H1 (cell line): Measurements from ENCODE around the gene CCK. TPM values are rescaled to one million over a fixed set of nuclear protein-coding genes. Genes with fewer than 3 reads are reported as not detected.

Experiments
- CTCF ChIA-PET: fragments of 300-600 bp; sonication (Branson Sonifier 250); formaldehyde crosslinking; loops from one replicate; lab custom pipeline; 2021; ENCODE audit not compliant: partially characterized antibody; lab: Charles Lee
- POLR2A ChIA-PET: fragments of 300-600 bp; sonication (Branson Sonifier 250); formaldehyde crosslinking; loops from one replicate; lab custom pipeline; 2021; ENCODE audit warnings: inconsistent platforms; ENCODE audit not compliant: partially characterized antibody; lab: Charles Lee
- DNase-seq, 2 experiments: peaks; one replicate each; pipeline versions ENCODE4 v3.0.0 to v3.0.0-alpha.2; 2010 to 2022; ENCODE audit warnings: low spot score in 2 of 2, low read depth in 1 of 2, mixed read lengths in 1 of 2
- FAIRE-seq: peaks from 2 replicates; lab custom pipeline; 2011; peaks lifted over from hg19 to GRCh38; lab: Jason Lieb, UNC
- H2AFZ ChIP-seq: 2 replicates; pipeline ENCODE4 v1.8.1; 2012; ENCODE audit warnings: low read length, inconsistent platforms
- H2AK5ac ChIP-seq: 2 replicates; pipeline ENCODE4 v1.6.1; 2013; ENCODE audit warnings: low read depth, low read length
- H2BK120ac ChIP-seq: replicated peaks from 2 replicates; pipeline ENCODE3; 2013; ENCODE audit warnings: low read depth, low read length, inconsistent platforms
- H2BK12ac ChIP-seq: 2 replicates; pipeline ENCODE4 v1.6.1; 2013; ENCODE audit warnings: low read depth, low read length
- H2BK15ac ChIP-seq: 2 replicates; pipeline ENCODE4 v1.6.1; 2013; ENCODE audit warnings: low read length
- H2BK20ac ChIP-seq: 2 replicates; pipeline ENCODE4 v1.6.1; 2013; ENCODE audit warnings: low read length
- H2BK5ac ChIP-seq: 2 replicates; pipeline ENCODE4 v1.6.1; 2013; ENCODE audit warnings: low read depth, low read length
- H3K14ac ChIP-seq: 2 replicates; pipeline ENCODE4 v1.6.1; 2013; ENCODE audit warnings: inconsistent platforms; ENCODE audit not compliant: insufficient read length
- H3K18ac ChIP-seq: 2 replicates; pipeline ENCODE4 v1.6.1; 2013; ENCODE audit warnings: low read length; ENCODE audit errors: extremely low read depth
- H3K23ac ChIP-seq: 2 replicates; pipeline ENCODE4 v1.6.1; 2013; ENCODE audit warnings: inconsistent platforms; ENCODE audit not compliant: insufficient read length
- H3K23me2 ChIP-seq: 2 replicates; pipeline ENCODE4 v1.6.1; 2013; ENCODE audit warnings: low read depth, low read length
- H3K27ac ChIP-seq: 2 replicates; pipeline ENCODE4 v1.6.1; 2011; ENCODE audit warnings: low read depth, low read length, inconsistent platforms
- H3K27me3 ChIP-seq, 4 experiments: replicated peaks in 1 of 4; 1 replicate in 1 of 4; 2 replicates in 3 of 4; pipeline versions ENCODE4 v1.6.1 to v1.8.1; 2011 to 2013; ENCODE audit warnings: low read length in 3 of 4, mild to moderate bottlenecking in 3 of 4, inconsistent platforms in 2 of 4, mixed read lengths in 2 of 4, moderate library complexity in 1 of 4; ENCODE audit not compliant: control insufficient read depth in 3 of 4, insufficient read depth in 3 of 4; ENCODE audit errors: extremely low read depth in 1 of 4
- H3K36me3 ChIP-seq, 4 experiments: 2 replicates each; pipeline versions ENCODE4 v1.6.1 to v1.8.1; 2011 to 2013; ENCODE audit warnings: mild to moderate bottlenecking in 4 of 4, low read length in 3 of 4, moderate library complexity in 2 of 4, control low read depth in 1 of 4, inconsistent platforms in 1 of 4; ENCODE audit not compliant: insufficient read depth in 4 of 4, control insufficient read depth in 2 of 4
- H3K4ac ChIP-seq: replicated peaks from 2 replicates; pipeline ENCODE3; 2013; ENCODE audit warnings: low read length, low read depth, mixed read lengths, inconsistent platforms; ENCODE audit not compliant: insufficient read length
- H3K4me1 ChIP-seq, 4 experiments: replicated peaks in 1 of 4; 1 replicate in 1 of 4; 2 replicates in 3 of 4; pipeline versions ENCODE4 v1.6.1 to v1.8.1; 2011 to 2013; ENCODE audit warnings: low read length in 3 of 4, inconsistent platforms in 2 of 4, mixed read lengths in 1 of 4; ENCODE audit not compliant: insufficient read depth in 4 of 4, control insufficient read depth in 3 of 4
- H3K4me2 ChIP-seq, 2 experiments: 2 replicates each; pipeline versions ENCODE4 v1.6.1 to v1.8.1; 2011 to 2013; ENCODE audit warnings: low read depth in 2 of 2, low read length in 2 of 2, control low read depth in 1 of 2, inconsistent platforms in 1 of 2, mild to moderate bottlenecking in 1 of 2; ENCODE audit not compliant: insufficient read depth in 1 of 2
- H3K4me3 ChIP-seq, 4 experiments: fragments of 200-600, 300-600 bp in 1 of 4; sonication (generic), shearing (Covaris generic), sonication (Bioruptor Twin) in 1 of 4; 2 replicates each; pipeline versions ENCODE4 v1.5.1 to v1.8.1; 2011 to 2016; ENCODE audit warnings: low read length in 4 of 4, low read depth in 3 of 4, control low read depth in 2 of 4, inconsistent platforms in 2 of 4, mild to moderate bottlenecking in 2 of 4, mixed read lengths in 1 of 4, moderate library complexity in 1 of 4; ENCODE audit not compliant: insufficient read depth in 2 of 4; ENCODE audit errors: extremely low read depth in 1 of 4
- H3K56ac ChIP-seq: replicated peaks from 2 replicates; pipeline ENCODE3; 2013; ENCODE audit warnings: low read depth, mild to moderate bottlenecking, mixed read lengths, low read length, inconsistent platforms; ENCODE audit not compliant: insufficient read length
- H3K79me1 ChIP-seq: 2 replicates; pipeline ENCODE4 v1.6.1; 2013; ENCODE audit warnings: low read depth, low read length, control low read depth
- H3K79me2 ChIP-seq, 2 experiments: 2 replicates each; pipeline versions ENCODE4 v1.6.1 to v1.8.1; 2012 to 2013; ENCODE audit warnings: low read length in 2 of 2, mild to moderate bottlenecking in 2 of 2, inconsistent platforms in 1 of 2; ENCODE audit not compliant: insufficient read depth in 2 of 2, control insufficient read depth in 1 of 2
- H3K9ac ChIP-seq, 4 experiments: replicated peaks in 1 of 4; 1 replicate in 1 of 4; 2 replicates in 3 of 4; pipeline versions ENCODE4 v1.6.1 to v1.8.1; 2011 to 2013; ENCODE audit warnings: low read depth in 3 of 4, low read length in 3 of 4, control low read depth in 2 of 4, mild to moderate bottlenecking in 2 of 4, moderate library complexity in 2 of 4, inconsistent platforms in 1 of 4; ENCODE audit errors: extremely low read depth in 1 of 4
- H3K9me3 ChIP-seq, 2 experiments: 2 replicates each; pipeline versions ENCODE4 v1.6.1 to v1.8.1; 2012 to 2013; ENCODE audit warnings: mild to moderate bottlenecking in 2 of 2, moderate library complexity in 2 of 2, control low read depth in 1 of 2, inconsistent platforms in 1 of 2, low read depth in 1 of 2, low read length in 1 of 2, mixed read lengths in 1 of 2; ENCODE audit not compliant: insufficient read depth in 2 of 2
- H4K20me1 ChIP-seq, 2 experiments: replicated peaks in 1 of 2; 2 replicates each; pipeline versions ENCODE3 to v1.8.1; 2011 to 2013; ENCODE audit warnings: inconsistent platforms in 2 of 2, low read length in 2 of 2, mild to moderate bottlenecking in 1 of 2; ENCODE audit not compliant: insufficient read depth in 2 of 2, control insufficient read depth in 1 of 2
- H4K5ac ChIP-seq: 2 replicates; pipeline ENCODE4 v1.6.1; 2013; ENCODE audit warnings: low read length, low read depth, mixed read lengths, inconsistent platforms; ENCODE audit not compliant: insufficient read length
- H4K8ac ChIP-seq: 2 replicates; pipeline ENCODE4 v1.8.0; 2013; ENCODE audit warnings: mild to moderate bottlenecking, moderate library complexity, low read length, inconsistent platforms; ENCODE audit not compliant: insufficient read depth; ENCODE audit errors: extremely low read depth
- H4K91ac ChIP-seq: replicated peaks from 2 replicates; pipeline ENCODE3; 2013; ENCODE audit warnings: low read length, mixed read lengths, inconsistent platforms; ENCODE audit not compliant: insufficient read length
- CEBPB ChIP-seq: IDR thresholded peaks from 2 replicates; pipeline ENCODE4 v1.6.1; 2012; ENCODE audit warnings: low read depth, low read length
- CREB1 ChIP-seq: IDR thresholded peaks from 2 replicates; pipeline ENCODE4 v1.6.1; 2012; ENCODE audit warnings: inconsistent platforms
- GTF2F1 ChIP-seq: IDR thresholded peaks from 2 replicates; pipeline ENCODE4 v1.6.1; 2012; ENCODE audit warnings: low read depth, low read length, improper control_type of control experiment, borderline replicate concordance
- HDAC2 ChIP-seq, 2 experiments: fragments of 300-600 bp in 1 of 2; sonication (generic) in 1 of 2; IDR thresholded peaks; 2 replicates each; pipeline ENCODE4 v1.6.1; 2011 to 2012; ENCODE audit warnings: low read depth in 2 of 2, low read length in 2 of 2, mild to moderate bottlenecking in 2 of 2, moderate library complexity in 2 of 2, borderline replicate concordance in 1 of 2, inconsistent platforms in 1 of 2
- KDM1A ChIP-seq: fragments of 200-600, 300-600 bp; sonication (generic); IDR thresholded peaks from 2 replicates; pipeline ENCODE4 v1.7.1; 2016; ENCODE audit warnings: mild to moderate bottlenecking, low read length, borderline replicate concordance
- RBBP5 ChIP-seq: IDR thresholded peaks from 2 replicates; pipeline ENCODE4 v1.7.1; 2012; ENCODE audit warnings: low read depth, mild to moderate bottlenecking, inconsistent platforms, low read length, moderate library complexity, borderline replicate concordance
- SP2 ChIP-seq: IDR thresholded peaks from 2 replicates; pipeline ENCODE4 v1.6.1; 2012; ENCODE audit warnings: mild to moderate bottlenecking, low read length, inconsistent platforms
- WGBS, 2 experiments: shearing (Covaris generic) in 1 of 2; methylation state at CpG; one replicate each; pipeline versions ENCODE4 v1.1.6 to v1.1.7; 2013 to 2015; ENCODE audit warnings: low lambda C conversion rate in 2 of 2, mixed read lengths in 2 of 2, inconsistent platforms in 1 of 2, low coverage in 1 of 2, missing lambda C conversion rate in 1 of 2; ENCODE audit not compliant: insufficient replicate concordance in 2 of 2, insufficient coverage in 1 of 2, insufficient read length in 1 of 2; ENCODE audit errors: extremely low coverage in 1 of 2, missing lambda C conversion rate in 1 of 2; 5-methylcytosine and 5-hydroxymethylcytosine counted together
- polyA plus RNA-seq, 7 experiments: library from polyadenylated mRNA; depleted of rRNA in 3 of 7; stranded (reverse) in 5 of 7; unstranded in 2 of 7; fragments of >200 nt in 5 of 7; fragments of 200-250 nt in 2 of 7; gene quantifications; 1 replicate in 5 of 7; 2 replicates in 1 of 7; 4 replicates in 1 of 7; pipeline versions ENCODE4 v1.2.1 to v1.2.3, GENCODE V29; 2011 to 2013; ENCODE audit warnings: missing spikeins in 2 of 7, mixed read lengths in 2 of 7
- total RNA-seq: library from RNA; stranded (reverse); fragmentation: NEBNext Ultra II Directional; extraction: Animal tissue kit (Norgen Biotek cat#: 25700); gene quantifications from 2 replicates; pipeline ENCODE4 v1.2.1, GENCODE V29; 2021
- TF ChIP-seq, protein P1 (sequence below), 3 experiments: IDR thresholded peaks; 1 replicate in 2 of 3; 2 replicates in 1 of 3; pipeline versions ENCODE4 v1.5.1 to v1.6.1; 2011; ENCODE audit warnings: low read length in 3 of 3, mild to moderate bottlenecking in 3 of 3, inconsistent platforms in 2 of 3, low read depth in 1 of 3, moderate library complexity in 1 of 3; ENCODE audit not compliant: insufficient read depth in 1 of 3; ENCODE audit errors: control extremely low read depth in 1 of 3

Gene CCK
- total and polyA plus RNA-seq, 2 of the 8 experiments (the other 6 are each of a cell fraction or from before 2014, with no cell fraction given), result 0.99 to 2.8 TPM

DNA sequence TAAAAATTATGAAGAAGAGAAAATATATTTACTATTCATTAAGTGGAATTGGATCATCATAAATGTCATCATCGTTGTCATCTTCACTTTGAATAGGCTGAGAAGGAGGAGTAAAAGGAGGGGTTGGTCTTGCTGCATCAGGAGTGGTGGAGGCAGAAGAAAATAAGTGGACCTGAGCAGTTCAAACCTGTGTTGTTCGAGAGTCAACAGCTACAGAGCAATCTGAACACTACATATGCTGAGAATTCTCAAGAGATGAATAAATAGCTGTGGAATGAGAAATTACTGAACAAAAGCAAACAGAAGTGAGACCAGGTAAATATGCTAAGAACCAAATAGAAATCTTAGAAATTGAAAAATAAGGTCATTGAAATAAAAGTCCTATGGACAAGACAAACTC, 32.3 kb upstream of the CCK start:
- Histone ChIP-seq H3K27ac (no peak overlapping the region), H3K9ac (no peak overlapping the region), H3K27me3 (no peaks in the 10 kb centered on the region), H3K56ac (no peak overlapping the region), H2AK5ac (no peak overlapping the region), H2BK5ac (no peak overlapping the region), H4K8ac (no peak overlapping the region), H2BK12ac (no peak overlapping the region), H3K79me2 (no peaks in the 10 kb centered on the region), H3K23me2 (no peaks in the 10 kb centered on the region), H4K5ac (no peak overlapping the region), H2BK15ac (no peak overlapping the region), H3K9me3 (no peaks in the 10 kb centered on the region), H2BK20ac (no peak overlapping the region), H4K91ac (no peak overlapping the region), H3K79me1 (no peaks in the 10 kb centered on the region), H3K18ac (no peak overlapping the region), H3K14ac (no peak overlapping the region), H3K4me2 (no peak overlapping the region), H4K20me1 (no peaks in the 10 kb centered on the region), H2BK120ac (no peak overlapping the region), H3K36me3 (no peaks in the 10 kb centered on the region), H3K23ac (no peak overlapping the region), H2AFZ (no peak overlapping the region), H3K4me3 (no peak overlapping the region), H3K4me1 (no peaks in the 10 kb centered on the region), H3K4ac (no peak overlapping the region)
- no peak for TF ChIP-seq SP2
- TF ChIP-seq RBBP5, result no peak
- TF ChIP-seq HDAC2 (IDR thresholded peaks at IDR 0.05; ENCODE audit: borderline replicate concordance in 1 of 2, low read depth in 2 of 2, low read length in 2 of 2), result no peak
- TF ChIP-seq GTF2F1, result no peak
- no peak for TF ChIP-seq CREB1
- TF ChIP-seq KDM1A, result no peak
- TF ChIP-seq, protein P1, sequence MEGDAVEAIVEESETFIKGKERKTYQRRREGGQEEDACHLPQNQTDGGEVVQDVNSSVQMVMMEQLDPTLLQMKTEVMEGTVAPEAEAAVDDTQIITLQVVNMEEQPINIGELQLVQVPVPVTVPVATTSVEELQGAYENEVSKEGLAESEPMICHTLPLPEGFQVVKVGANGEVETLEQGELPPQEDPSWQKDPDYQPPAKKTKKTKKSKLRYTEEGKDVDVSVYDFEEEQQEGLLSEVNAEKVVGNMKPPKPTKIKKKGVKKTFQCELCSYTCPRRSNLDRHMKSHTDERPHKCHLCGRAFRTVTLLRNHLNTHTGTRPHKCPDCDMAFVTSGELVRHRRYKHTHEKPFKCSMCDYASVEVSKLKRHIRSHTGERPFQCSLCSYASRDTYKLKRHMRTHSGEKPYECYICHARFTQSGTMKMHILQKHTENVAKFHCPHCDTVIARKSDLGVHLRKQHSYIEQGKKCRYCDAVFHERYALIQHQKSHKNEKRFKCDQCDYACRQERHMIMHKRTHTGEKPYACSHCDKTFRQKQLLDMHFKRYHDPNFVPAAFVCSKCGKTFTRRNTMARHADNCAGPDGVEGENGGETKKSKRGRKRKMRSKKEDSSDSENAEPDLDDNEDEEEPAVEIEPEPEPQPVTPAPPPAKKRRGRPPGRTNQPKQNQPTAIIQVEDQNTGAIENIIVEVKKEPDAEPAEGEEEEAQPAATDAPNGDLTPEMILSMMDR (IDR thresholded peaks at IDR 0.05; ENCODE audit: control extremely low read depth in 1 of 3, insufficient read depth in 1 of 3, low read depth in 1 of 3, low read length in 3 of 3), result no peak
- TF ChIP-seq CEBPB, result no peak
- WGBS, 2 experiments, result 76% methylated on average over 2 of the region's 2 CpGs; no CpG with 5 or more reads in 1 of the 2 experiments
- CTCF ChIA-PET, result interaction anchor here (0.6 kb wide), 1 partner anchor 130 kb away, joined by 3 read pairs; no protein-coding TSS in a partner anchor
- DNase-seq (no peak), FAIRE-seq (no peak)
- POLR2A ChIA-PET, result no interaction called here
